Activated T-cell treated with anti-CD3 and anti-CD28 coated beads, Interleukin-2, amount 50 U/mL, for 1 hour (primary cell): ENCODE measurements around the gene SCN2A.
A peak's percentile ranks its signal among the peaks of the same experiment; 100 is the strongest.
"Not testable (repeated sequence)": the region's sequence is repeated elsewhere in the genome, so short reads cannot be mapped to it uniquely, and the experiment has no call there.

Experiments
- DNase-seq: peaks from one replicate; pipeline ENCODE4 v3.0.0-alpha.2; 2020

SCN2A gene

DNA sequence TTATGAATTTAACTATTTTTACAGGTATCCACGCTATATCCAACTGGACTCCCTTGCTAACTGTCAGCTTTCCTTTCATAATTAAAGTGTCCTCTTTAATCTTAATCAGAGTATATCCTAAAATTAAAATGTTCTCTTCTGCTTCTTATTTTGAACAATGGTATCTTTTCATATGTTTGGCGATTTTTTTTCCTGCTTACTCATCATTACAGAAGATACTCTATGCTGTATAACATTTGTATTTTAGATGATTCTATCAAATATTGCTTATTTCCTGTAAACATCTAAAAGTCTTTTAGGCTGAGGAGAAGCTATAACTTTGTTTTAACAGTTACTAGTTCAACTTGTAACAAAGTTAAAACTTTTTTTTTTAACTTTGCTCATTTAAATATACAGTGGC is 17.4 kb downstream of the SCN2A start:
- no peak for DNase-seq

DNA sequence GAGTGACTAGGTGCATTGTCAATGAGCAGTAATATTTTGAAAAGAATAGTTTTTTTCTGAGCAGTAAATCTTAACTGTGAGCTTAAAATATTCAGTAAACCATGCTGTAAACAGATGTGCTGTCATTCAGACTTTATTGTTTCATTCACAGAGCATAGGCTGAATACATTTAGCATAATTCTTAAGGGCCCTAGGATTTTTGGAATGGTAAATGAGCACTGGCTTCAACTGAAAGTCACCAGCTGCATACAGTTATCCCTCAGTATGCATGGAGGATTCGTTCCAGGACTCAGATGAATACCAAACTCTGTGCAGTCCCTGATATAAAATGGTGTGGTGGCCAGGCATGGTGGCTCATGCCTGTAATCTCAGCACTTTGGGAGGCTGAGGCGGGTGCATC is 21.1 kb downstream of the SCN2A start:
- DNase-seq, result not testable (repeated sequence)

DNA sequence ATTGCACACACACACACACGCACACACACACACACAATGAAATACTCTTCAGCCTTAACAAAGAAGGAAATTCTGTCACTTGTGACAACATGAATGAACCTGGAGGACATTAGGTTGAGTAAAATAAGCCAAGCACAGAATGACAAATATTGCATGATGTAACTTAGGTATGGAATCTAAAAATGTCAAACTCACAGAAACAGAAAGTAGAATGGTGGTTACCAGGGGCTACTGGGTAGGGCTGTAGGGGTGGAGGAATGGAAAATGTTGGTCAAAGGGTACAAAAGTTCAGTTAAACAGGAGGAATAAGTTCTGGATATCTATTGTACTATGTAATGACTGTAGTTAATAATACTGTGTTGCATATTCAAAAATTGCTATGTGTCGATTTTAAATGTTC is 29.5 kb downstream of the SCN2A start:
- no peak for DNase-seq

DNA sequence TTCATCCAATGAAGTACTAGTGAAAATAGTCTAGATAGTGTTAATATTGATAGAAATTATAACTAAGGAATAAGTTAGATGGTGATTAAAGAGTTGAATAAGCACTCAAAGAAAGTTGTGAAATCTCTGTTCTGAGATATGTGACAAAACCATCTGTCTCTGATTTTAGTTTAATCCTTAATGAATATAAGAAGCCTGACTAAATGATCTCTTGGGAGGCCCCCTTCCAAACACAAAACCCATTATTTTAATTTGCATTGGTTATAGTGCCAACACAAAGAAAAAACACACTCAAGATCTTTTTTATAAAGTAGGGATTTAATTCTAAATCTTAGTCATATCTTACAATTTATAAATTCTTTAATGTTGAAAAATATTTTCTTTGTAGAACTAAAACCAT is 34.0 kb downstream of the SCN2A start:
- no peak for DNase-seq

DNA sequence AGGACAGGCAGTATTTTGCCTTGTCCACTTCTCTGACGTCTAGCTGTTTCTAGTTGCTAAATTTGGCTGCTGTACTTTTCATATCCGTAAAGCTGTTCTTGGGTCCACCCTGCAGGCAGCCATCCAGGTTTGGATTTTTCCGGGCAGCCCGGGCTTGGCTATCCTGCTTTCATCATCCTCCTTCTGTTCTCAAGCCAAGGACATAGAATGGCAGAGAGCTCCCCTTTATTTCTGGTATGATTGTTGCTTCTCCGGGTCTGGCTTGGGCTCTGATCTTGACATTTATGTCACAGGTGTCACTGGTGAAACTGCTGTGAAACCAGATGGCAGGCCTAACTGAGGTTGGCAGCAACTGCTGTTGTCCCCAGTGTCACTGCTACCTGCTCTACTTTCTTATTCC is 35.5 kb downstream of the SCN2A start:
- DNase-seq, result no peak

DNA sequence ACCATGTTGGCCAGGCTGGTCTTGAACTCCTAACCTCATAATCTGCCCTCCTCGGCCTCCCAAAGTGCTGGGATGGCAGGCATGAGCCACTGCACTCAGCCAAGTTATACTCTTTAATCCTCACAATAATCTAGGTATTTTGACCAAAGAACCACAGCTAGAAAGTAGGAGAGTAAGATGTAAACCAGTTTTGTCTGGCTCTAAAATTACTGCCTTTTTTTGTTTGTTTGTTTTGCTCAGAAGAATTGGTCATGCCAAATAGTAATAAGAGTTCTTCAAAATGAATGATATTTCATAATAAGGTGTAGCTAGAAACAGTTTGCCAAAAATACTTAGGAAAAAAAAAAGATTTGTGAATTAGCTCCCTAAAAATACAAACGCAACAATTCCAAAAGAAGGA is 36.7 kb downstream of the SCN2A start:
- DNase-seq, result no peak

DNA sequence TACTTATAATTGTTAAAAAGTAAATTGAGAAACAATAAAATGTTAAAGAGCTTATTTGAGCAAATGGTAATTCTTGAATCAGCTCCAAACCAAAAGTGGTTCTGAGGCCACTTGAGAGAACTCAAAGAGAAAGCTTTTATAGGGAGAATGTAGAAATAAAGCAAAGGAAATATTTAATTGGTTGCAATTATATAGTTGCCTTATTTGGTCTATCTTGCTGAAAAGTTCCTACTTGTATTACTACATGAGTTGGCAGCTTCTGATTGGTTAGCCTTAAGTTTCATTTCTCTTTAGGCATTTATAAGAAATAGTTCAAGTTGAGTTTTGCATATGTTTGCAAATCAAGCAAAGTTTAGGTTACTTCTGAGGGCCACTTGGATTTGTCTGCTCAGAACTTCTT is 38.1 kb downstream of the SCN2A start:
- DNase-seq, result no peak

DNA sequence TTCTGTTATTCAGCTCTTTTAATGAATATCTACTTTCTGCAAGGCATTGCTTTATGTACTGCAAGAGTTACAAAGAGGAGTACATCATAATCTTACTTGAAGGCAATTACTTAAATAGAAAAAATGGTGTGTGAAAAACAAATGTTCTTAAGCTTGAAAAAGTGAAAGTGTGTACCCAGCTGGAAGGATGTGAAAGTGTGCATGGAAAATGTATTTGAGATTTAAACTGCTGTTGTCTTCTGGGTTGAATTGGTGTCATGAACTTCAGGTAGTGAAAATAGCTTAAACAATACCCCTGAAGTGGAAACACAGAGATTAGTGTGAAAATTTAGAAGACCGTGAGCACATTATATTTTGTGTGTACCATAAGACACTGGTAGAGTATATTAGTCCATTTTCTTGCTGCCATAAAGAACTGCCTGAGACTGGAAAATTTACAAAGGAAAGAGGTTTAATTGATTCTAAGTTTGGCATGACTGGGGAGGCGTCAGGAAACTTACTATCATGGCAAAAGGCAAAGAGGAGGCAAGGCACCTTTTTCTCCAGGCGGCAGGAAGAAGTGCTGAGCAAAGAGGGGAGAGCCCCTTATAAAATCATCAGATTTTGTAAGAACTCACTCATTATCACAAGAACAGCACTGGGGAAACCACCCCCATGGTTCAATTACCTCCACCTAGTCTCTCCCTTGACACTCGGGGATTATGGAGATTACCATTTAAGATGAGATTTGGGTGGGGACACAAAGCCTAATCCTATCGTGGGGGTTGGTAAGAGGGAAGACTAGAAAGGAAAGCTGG is 38.8 kb downstream of the SCN2A start:
- DNase-seq, result no peak

DNA sequence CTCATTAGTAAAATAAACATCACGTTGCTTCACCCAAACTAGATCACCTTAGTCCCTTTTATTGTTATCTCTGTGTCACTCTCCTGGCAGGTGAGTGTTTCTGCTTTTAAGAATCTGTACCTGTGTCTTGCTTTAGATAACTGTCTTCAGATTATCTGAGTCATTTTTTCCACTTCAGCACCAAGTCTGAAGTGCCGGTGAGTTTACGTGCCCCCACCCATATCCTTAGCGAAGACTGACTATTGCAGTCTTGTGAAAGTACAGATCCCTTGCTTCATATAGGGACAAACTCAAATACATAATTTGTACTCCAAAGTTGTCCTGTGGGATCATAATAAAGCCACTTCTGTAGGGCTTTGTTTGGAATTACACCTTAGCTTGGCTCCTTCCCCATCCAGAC is 41.1 kb downstream of the SCN2A start:
- no peak for DNase-seq

DNA sequence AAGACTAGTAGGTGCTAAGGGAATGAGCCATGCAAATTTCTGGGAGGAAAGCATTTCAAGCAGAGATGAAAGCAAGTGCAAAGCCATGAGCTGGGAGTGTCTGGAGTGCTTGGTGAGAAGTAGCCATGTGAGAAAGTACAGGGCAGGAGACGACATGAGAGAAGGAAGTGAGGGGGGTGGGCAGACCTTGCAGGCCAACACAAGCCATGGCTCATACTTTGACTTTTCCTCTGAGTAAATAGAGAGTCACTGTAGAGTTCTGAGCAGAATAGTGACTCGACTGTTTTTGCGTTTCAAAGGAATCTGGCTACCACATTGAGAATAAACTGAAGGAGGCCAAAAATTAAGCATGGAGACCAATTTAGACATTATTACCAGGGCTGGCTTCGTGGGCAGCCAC is 42.2 kb downstream of the SCN2A start:
- DNase-seq, result no peak

DNA sequence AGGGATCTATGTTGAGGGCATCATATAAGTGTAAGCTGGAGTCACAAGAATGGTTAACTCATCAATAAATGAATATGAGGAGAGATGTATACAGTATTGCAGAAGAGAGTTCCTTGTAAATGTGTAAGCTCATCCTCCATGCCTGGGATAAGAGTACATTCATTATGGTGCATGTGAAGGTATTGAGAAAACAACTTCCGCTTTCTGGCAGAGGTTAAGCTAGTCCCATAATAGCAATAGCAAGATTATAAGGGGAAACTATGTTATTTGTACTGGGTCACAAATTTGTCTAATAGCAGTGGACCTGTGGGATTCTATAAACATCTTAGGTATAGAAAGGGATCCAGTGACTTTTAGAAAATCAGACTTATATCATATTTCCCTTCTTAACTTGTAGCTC is 44.1 kb downstream of the SCN2A start:
- DNase-seq, result no peak

DNA sequence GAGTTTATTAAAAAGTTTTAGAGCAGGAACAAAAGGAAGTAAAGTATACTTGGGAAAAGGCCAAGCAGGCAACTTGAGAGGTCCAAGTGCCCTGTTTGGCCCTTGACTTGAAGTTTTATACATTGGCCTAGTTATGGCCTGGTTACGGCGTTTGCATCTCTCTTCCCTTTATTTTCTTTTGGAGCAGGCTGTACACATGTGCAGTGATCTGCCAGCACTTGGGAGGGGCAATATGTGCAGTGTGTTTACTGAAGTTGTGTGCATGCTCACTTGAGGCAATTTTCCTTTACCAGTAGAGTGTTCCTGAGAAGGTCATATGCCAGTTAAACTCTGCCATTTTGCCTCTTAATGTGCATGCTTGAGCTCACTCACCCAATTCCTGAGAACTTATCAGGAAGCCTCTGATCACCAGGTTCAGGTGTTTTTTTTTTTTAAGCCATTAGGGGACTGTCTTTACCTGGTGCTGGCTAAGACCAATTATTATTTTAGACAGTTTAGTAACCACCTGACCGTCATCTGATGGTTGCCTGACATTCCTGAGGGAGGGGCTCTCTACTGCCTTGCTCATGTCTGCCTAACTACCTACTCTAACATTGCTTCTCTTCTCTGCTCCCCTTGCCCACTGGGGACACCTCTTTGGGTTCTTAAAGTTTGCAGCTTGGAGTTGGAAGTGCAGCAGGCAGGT is 48.0 kb downstream of the SCN2A start:
- no peak for DNase-seq

DNA sequence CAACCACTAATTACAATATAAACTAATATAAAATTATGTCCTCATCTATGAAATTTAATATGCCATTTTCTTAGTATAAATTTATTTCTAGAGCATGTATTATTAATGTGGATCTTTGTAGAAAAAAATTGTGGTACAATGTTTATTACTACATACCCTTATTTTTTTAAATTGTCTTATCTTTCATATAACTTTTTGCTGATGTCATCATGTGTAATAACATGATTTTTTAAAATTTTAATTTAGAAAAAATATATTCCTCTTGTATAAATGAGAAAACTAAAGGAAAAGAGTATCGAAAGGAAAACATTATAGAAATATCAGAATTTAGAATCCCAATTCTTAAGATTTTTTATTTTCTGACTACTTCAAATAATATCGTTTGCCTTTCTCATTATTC is 49.9 kb downstream of the SCN2A start:
- no peak for DNase-seq

DNA sequence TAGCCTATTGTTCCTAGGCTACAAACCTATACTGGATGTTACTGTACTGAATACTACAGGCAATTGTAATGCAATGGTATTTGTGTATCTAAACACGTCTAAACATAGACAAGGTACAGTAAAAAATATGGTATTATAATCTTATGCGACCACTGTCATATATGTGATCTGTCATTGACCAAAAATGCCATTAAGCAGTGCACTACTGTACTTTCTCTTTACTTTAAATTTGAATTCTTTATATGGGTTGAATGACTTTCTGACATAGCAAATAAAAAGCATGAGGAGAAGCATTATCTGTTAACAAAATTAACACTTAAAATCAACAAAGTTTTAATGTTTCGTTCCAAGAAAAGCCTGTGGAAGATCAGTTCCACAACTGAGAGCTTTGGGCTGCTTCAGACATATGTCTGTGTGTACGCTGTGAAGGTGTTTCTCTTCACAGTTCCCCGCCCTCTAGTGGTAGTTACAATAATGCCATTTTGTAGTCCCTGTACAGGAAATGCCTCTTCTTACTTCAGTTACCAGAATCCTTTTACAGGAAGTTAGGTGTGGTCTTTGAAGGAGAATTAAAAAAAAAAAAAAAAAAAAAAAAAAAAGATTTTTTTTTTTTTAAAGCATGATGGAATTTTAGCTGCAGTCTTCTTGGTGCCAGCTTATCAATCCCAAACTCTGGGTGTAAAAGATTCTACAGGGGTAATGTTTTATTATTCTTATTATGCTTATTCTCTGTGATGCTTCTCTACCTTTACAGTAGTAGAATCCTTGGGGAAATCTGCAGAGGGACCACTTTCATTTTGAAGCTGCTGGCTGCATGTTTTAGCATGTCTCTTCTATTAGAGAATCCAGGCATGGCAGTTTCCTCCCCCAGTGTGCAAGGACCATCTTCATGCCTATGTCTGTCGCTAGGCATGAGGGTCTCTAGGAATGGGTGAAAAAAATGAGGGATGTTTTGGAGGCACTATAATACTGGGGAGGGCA is 54.5 kb downstream of the SCN2A start:
- DNase-seq, result no peak

DNA sequence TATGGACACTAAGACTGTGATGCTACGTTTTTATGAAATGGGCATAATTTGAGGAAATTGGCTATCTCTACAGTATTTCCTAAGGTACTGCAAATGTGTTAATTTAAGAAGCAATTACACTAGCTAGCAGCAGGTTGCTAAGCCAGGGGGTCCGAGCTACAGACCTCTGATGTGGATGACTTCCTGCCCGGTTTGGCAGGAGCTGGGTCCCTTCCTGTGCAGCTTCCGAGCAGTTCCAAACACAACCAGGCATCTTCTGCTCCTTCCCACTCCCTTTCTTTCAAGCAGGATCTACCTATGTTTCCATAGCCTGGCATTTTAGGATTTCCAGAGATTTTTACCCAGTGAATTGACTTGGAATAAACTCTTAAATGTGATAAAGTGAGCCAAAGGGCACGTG is 55.7 kb downstream of the SCN2A start:
- no peak for DNase-seq

DNA sequence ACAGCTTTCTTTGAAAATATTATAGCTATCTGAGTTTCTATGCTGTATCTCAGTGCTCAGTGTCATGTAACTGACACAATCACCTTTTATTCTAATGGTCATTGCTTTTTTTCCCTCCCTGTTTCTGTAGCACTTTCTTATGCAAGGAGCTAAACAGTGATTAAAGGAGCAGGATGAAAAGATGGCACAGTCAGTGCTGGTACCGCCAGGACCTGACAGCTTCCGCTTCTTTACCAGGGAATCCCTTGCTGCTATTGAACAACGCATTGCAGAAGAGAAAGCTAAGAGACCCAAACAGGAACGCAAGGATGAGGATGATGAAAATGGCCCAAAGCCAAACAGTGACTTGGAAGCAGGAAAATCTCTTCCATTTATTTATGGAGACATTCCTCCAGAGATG is 56.4 kb downstream of the SCN2A start:
- no peak for DNase-seq

DNA sequence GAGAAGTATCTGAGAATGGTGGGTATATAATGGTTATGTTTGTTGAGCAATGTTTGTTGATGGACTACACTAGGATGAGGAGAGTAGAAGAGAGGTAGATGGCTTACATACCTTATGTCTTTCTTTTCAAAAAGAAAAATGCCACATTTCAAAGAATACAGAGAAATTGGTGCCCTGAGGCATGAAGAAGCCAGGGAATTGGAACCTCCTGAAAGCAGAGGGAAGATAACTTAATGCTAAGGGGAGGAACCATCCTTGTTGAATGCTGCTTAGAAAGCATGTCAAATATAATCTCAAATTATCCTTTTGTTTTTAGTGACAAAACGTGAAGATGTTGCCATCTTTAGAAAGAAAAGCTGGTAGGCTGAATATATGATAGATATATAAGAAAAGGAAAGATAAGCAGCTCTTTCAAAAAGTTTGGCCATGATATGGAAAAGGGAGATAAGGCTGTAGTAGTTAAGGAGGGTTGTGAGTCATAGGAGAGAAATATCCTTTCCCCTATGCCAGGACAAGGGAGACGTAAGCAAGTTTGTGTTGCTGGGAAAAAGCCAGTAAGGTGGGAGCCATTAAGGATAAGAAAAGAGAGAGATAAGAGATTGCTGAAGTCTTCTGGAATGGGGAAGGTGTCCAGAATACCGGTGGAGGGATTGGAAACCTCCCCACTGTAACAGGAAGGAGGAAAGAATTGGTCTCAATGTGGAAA is 66.3 kb downstream of the SCN2A start:
- DNase-seq, result no peak

DNA sequence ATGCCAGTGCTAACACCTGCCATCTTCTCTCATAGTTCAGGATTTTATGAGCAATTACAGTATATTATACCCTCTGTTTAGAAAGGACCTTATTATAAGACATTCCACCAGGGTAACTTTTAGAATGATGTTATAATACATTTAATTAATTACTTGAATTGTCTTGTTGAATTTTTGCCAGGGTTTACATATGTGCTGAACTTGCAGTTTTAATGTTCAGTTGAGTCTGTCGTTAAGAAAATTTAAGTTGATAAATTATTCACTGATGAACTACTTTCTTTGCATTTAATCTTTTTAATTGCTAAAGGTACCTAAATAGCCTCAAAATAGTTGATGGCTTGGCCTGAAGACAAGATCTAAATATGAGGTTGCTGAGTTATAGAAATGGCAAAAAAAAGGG is 68.1 kb downstream of the SCN2A start:
- no peak for DNase-seq

DNA sequence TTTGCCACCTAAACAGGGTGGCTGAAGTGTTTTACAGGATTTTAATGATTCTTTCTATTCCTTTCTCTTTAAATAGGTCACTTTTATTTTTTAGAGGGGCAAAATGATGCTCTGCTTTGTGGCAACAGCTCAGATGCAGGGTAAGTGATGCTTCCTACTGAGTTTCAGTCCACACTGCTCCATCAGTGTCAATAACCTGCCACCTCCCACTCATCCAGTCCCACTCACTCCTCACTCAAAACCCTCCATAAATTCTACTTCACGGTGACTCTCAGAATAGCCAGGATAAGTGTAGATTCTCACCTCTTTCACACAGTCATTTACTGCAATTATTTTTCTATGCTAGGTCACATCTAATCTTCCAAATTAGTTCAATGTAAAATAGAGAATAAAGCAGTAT is 72.7 kb downstream of the SCN2A start:
- no peak for DNase-seq

DNA sequence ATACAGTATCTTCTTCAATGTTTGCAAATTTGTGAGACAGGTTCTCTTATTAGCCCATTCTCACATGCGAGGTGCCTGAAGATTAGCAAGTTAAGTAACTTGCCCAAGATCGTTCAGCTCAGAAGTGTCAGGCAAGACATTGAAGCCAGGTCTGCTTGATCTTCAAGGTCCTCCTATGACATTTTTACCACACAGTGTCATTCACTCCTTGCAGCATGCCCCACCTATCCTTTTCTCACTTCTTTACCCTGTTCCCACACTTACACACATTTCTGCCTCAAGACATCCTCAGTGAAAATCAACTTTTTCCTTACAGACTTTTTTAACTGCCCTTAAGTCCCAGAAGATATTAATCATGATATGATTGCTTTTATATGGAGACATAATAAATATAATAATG is 73.8 kb downstream of the SCN2A start:
- DNase-seq, result no peak

DNA sequence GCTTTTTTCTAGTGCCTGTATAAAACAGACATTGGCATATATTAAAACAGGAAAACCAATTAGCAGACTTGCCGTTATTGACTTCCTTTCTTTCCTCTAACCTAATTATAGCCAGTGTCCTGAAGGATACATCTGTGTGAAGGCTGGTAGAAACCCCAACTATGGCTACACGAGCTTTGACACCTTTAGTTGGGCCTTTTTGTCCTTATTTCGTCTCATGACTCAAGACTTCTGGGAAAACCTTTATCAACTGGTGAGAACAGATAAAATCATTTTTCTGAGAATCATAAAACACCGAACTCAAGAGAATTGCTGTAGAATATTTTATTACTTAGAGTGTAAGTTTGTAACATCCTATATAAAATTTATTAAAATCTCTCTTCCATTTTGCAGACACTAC is 74.3 kb downstream of the SCN2A start:
- DNase-seq, result no peak

DNA sequence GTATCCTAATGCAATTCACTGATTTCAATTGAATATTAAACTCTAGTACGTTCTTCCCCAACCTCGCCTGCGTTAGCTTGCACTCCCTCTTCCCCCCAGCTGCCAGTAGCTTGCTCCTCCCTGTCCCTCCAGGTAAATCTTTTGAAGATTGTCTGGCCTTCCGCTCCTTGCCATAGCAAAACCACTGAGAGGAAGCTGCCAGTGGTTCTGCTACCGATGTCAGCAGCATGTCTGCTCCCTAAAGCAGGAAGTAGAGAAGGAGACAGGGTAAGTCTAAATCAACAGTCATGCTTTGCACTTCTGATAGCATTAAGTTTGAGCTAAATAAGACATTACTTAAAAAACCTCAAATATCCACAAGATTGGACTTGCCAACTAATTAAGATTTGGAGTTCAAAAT is 89.1 kb downstream of the SCN2A start:
- peak; percentile 18 for DNase-seq

DNA sequence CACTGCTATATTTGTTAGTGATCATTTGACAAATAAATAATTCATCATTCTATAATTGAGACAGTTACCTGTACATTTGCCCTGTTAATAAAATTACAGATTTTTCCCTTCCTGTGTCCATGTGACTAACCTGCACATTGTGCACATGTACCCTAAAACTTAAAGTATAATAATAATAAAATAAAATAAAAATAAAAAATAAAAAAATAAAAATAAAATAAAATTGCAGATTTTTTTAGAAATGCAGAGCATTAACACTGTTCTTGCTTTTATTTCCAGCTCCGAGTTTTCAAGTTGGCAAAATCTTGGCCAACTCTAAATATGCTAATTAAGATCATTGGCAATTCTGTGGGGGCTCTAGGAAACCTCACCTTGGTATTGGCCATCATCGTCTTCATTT is 105.1 kb downstream of the SCN2A start:
- not testable (repeated sequence) for DNase-seq
